Mucosa of rectum (tissue), 2 donors: ENCODE data around the gene CNP.
A peak's percentile ranks its signal among the peaks of the same experiment; 100 is the strongest.

Experiments used
- H3K27ac ChIP-seq, 2 donors: one replicate each; pipeline ENCODE4 v1.7.0; 2013; ENCODE audit warnings: inconsistent platforms in 2 of 2, low read depth in 2 of 2, low read length in 2 of 2
- H3K27me3 ChIP-seq, 2 donors: one replicate each; pipeline ENCODE4 v1.7.0; 2013; ENCODE audit warnings: low read length in 2 of 2; ENCODE audit not compliant: control insufficient read depth in 2 of 2, insufficient read depth in 2 of 2
- H3K36me3 ChIP-seq, 2 donors: one replicate each; pipeline ENCODE4 v1.7.0; 2013; ENCODE audit warnings: low read length in 2 of 2; ENCODE audit not compliant: control insufficient read depth in 2 of 2, insufficient read depth in 2 of 2
- H3K4me1 ChIP-seq, 2 donors: one replicate each; pipeline ENCODE4 v1.7.0; 2013; ENCODE audit warnings: low read length in 2 of 2, mild to moderate bottlenecking in 1 of 2; ENCODE audit not compliant: control insufficient read depth in 2 of 2, insufficient read depth in 2 of 2
- H3K4me3 ChIP-seq, 2 donors: one replicate each; pipeline ENCODE4 v1.7.0; 2013; ENCODE audit warnings: low read length in 2 of 2
- H3K9ac ChIP-seq, 2 donors: one replicate each; pipeline ENCODE4 v1.7.0; 2013; ENCODE audit warnings: low read length in 2 of 2, low read depth in 1 of 2, mild to moderate bottlenecking in 1 of 2
- H3K9me3 ChIP-seq, 2 donors: one replicate each; pipeline ENCODE4 v1.7.0; 2013; ENCODE audit warnings: low read length in 2 of 2; ENCODE audit not compliant: control insufficient read depth in 2 of 2
- donor health status: healthy.
- donor health status: Normal muscosa, but diverticular disease.

The CNP gene

DNA sequence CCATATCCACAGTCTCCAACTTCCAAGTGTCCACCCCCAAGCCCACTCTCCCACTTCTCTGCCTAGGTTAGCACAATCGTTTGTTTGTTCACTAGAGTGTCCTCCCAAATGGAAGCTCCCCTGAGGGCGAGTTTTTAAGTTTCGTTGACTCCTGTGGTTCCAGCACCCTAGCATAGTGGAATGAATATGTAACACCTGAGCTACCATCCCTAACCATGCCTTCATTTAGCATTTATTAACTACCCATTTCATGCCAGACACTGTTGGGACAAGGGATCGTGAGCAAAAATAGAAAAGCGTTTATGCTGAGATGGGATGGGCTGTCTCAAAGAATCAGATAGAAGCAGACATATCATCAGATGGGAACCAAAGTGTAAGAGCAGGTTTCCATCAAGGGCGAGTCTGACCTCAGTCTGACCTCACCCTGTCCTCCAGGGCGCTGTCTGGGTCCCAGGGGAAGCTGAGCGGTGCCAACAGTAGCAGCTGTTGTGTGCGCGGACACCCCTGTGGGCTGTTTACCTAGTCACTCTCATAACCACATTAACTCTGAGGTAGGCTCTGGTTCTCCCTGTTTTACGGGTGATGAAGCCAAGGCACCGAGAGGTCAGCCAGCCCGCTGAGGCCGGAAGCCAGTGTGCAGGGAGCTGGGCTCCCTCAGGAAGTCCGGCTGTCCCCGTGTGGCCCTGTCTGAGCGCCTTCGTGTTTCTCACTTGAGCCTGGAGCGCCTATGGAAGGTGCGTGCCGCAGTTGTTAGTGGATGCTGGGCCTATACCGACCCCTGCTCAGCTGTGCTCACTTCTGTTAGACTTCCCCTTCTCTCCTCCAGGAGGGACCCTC is 6.2 kb downstream of the CNP start:
- H3K4me1 ChIP-seq: peaks cover 6% of the 10 kb centered on the region in 2 donors
- peaks cover 66 to 77% of the 10 kb centered on the region in 2 donors for H3K36me3 ChIP-seq
- H3K27me3 ChIP-seq: no peaks in the 10 kb centered on the region
- H3K9ac ChIP-seq: no peak overlapping the region
- no peaks in the 10 kb centered on the region for H3K9me3 ChIP-seq
- H3K27ac ChIP-seq: no peak overlapping the region
- no peak overlapping the region for H3K4me3 ChIP-seq

DNA sequence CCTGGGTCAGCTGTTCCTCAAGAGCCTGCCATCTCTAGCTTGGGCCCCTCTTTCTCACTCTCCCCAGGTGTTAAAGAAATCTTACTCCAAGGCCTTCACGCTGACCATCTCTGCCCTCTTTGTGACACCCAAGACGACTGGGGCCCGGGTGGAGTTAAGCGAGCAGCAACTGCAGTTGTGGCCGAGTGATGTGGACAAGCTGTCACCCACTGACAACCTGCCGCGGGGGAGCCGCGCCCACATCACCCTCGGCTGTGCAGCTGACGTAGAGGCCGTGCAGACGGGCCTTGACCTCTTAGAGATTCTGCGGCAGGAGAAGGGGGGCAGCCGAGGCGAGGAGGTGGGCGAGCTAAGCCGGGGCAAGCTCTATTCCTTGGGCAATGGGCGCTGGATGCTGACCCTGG is 6.8 kb downstream of the CNP start:
- H3K4me3 ChIP-seq: no peak overlapping the region

DNA sequence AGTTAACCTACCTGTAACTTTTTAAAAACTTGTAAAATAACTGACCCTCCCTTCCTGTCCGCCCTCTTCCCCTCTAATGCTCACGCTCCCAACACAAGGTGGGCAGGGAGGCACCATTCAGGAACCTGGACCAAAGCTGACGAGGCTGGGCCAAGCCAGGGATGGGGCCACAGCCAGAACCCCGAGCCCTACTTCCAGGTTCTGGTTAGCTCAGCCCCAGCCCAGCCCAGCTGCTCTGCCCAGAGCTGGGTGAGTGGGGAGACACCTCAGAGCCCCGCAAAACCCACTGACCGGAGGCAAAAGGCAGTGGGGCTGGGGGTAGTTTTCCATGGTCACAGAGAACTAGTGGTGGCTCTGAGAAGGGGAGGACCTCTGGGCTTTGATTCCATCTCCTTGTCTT is 7.4 kb downstream of the CNP start:
- Histone ChIP-seq H3K27ac (no peak overlapping the region), H3K9ac (no peak overlapping the region), H3K4me1 (peaks cover 8 to 11% of the 10 kb centered on the region in 2 donors), H3K27me3 (no peaks in the 10 kb centered on the region), H3K4me3 (no peak overlapping the region), H3K9me3 (no peaks in the 10 kb centered on the region), H3K36me3 (peaks cover 65 to 76% of the 10 kb centered on the region in 2 donors)

More for the DNA sequence above, 6.8 kb downstream of the CNP start:
- Histone ChIP-seq H3K27ac (peak overlapping the region in 1 of 2 donors; percentile 16), H3K9me3 (no peaks in the 10 kb centered on the region), H3K4me1 (peaks cover 8 to 11% of the 10 kb centered on the region in 2 donors), H3K27me3 (no peaks in the 10 kb centered on the region), H3K36me3 (peaks cover 70 to 80% of the 10 kb centered on the region in 2 donors), H3K9ac (no peak overlapping the region)

DNA sequence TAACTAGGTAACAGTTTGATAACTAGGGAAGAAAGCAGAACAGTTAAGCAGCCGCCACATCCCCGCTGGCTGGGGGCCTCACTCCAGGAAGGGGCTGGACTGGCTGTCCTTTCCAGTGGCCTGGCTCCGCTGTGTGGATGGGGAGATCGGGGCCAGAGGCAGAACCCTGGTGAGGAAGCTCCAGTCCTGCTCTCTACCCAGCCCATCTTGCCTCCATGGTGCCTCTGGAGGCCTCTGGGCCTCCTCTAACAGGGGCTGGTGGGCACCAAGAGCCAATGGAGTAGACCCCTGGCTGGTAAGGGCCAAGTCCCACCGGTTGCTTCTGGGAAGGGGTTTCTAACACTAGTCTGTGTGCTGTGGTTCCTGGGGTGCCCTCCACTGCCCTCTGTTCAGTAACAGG is 8.1 kb downstream of the CNP start:
- no peaks in the 10 kb centered on the region for H3K9me3 ChIP-seq
- H3K9ac ChIP-seq: no peak overlapping the region
- peaks cover 65 to 74% of the 10 kb centered on the region in 2 donors for H3K36me3 ChIP-seq
- H3K4me1 ChIP-seq: peaks cover 8 to 11% of the 10 kb centered on the region in 2 donors
- no peak overlapping the region for H3K27ac ChIP-seq
- H3K4me3 ChIP-seq: no peak overlapping the region
- H3K27me3 ChIP-seq: no peaks in the 10 kb centered on the region

DNA sequence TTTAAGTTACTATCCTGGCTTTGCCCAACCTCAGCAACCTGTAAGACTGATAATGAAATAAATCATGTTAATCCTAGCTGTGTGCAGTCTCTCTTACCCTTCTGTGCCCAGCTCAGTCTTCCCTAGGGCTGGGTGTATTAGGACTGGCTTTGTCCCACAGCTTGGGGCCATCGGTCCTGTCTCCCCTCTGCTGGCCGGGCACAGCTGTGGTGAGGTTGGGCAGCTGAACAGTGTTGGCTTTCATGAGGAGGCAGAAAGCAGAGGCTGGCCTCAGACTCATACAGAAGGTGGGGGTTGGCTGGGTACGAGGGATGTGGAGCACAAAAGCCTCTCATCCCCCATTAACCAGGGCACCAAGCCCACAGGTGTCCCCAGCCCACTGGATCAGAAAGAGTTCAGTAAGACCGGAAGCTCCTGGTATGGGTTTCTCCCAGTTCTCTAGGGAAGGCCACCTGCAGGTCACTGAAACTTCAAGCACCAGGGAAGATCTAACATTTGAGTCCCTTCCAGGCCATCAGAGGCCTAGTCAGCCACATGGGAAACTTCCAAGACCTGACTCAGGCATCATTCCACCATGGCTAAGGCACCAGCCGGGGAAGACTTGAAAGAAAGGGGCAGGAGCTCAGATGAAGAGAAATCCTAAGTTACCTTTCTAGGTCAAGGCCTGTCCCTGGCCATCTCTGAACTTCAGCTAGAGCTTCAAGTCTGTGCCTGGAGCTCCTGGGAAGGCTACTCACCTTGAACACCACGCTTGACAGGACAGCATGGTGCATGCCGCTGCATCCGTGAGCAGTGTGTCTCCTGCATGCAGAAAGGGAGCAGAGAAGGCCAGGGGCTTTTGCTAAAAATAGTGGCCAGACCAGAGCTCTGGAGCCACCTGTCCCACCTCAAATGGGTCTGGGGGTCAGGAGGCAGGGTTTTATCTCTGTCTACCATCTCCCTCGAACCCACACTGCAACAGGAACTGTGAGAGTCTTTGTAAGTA is 8.8 kb downstream of the CNP start:
- Histone ChIP-seq H3K36me3 (peaks cover 68 to 76% of the 10 kb centered on the region in 2 donors), H3K27ac (no peak overlapping the region)

DNA sequence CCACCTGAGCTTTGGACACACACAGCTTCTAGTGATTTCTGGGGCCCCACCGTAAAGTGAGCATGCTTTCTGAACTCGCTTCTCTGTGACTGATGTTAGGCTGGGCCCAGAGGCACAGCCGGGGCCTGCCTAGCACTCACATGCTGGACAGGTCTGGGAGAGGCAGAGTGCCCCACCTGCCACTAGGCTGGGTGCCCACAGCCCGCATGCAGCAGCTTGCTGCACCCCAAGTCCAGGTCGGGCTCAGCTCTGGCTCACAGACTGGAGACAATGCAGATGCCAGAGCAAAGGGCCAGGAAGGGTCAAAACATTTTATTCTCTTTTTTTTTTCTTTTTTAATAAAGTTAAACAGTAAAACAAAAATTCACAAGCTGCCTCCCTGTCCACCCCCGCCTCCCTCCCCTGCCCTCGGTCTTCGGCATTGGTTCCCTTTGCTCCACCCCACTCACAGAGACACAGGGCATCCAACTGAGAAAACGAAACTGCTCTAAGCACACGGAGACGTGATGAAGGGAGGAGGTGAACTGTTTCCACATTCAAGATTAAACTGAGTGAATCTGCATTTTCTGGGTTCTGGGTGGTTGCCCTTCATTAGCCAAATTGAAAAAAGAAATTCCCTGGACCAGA is 9.7 kb downstream of the CNP start:
- H3K36me3 ChIP-seq: peaks cover 70 to 74% of the 10 kb centered on the region in 2 donors
- no peak overlapping the region for H3K4me3 ChIP-seq
- H3K27me3 ChIP-seq: no peaks in the 10 kb centered on the region
- no peak overlapping the region for H3K27ac ChIP-seq
- H3K9me3 ChIP-seq: no peaks in the 10 kb centered on the region
- H3K4me1 ChIP-seq: peaks cover 8 to 11% of the 10 kb centered on the region in 2 donors
- no peak overlapping the region for H3K9ac ChIP-seq

More for the DNA sequence above, 8.8 kb downstream of the CNP start:
- Histone ChIP-seq H3K4me3 (no peak overlapping the region), H3K9ac (no peak overlapping the region), H3K4me1 (peaks cover 8 to 11% of the 10 kb centered on the region in 2 donors), H3K9me3 (no peaks in the 10 kb centered on the region), H3K27me3 (no peaks in the 10 kb centered on the region)

DNA sequence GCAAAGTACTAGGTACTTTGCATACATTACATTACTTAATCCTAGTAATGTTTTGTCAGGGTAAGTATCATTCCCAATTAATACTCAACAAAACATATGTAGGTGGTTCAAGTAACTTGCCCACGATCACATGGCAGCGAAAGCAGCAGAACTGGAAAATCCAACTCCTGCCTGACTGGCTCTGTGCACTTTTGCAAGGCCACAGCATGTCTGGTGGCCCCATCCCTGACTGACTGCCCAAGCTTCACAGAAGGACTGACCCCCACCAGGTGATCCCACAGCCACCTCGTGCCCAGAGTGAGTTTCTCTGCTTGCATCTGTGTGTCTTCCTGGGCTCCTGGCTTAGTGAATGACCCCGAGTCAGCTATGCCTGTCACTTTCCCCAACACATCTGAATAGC is 11.4 kb downstream of the CNP start:
- peaks cover 68 to 73% of the 10 kb centered on the region in 2 donors for H3K36me3 ChIP-seq
- H3K4me1 ChIP-seq: peaks cover 8 to 11% of the 10 kb centered on the region in 2 donors
- no peak overlapping the region for H3K27ac ChIP-seq
- H3K27me3 ChIP-seq: no peaks in the 10 kb centered on the region
- no peaks in the 10 kb centered on the region for H3K9me3 ChIP-seq
- no peak overlapping the region for H3K9ac ChIP-seq
- H3K4me3 ChIP-seq: no peak overlapping the region

DNA sequence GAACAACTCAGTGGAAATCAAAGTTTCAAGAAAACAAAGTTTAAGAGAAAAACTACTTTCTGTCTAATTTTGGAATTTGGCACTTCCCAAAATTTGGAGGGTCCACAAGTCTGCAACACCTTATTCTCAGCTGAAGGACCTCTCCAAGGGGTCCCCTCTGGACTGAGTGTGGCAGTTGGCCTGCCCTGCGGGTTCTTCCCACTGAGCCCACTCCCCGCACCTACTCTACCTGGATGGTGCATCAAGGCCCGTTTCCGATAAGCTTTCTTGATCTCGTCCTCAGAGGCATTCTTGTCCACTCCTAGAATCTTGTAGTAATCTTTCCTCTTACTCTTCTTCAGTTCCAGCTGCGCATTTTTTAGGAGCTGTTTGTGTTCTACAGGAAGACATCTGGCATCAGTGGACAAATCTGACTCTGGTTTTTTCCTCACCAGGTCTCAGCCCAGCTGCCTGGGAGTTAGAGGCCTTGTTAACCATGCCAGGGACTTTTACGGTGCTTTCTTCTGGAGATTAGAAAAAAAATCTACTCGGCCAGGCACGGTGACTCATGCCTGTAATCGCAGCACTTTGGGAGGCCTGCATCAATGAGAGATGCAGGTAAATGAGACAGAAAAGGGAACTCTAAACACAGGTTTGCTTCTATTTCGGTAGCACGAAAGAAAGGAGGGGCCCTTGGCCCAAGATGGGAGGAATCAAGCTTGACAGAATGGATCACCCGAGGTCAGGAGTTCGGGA is 15.6 kb downstream of the CNP start:
- no peak overlapping the region for H3K4me3 ChIP-seq
- peaks cover 52 to 60% of the 10 kb centered on the region in 2 donors for H3K36me3 ChIP-seq
- H3K27ac ChIP-seq: no peak overlapping the region
- no peak overlapping the region for H3K9ac ChIP-seq
- peaks cover 5 to 11% of the 10 kb centered on the region in 2 donors for H3K4me1 ChIP-seq
- no peaks in the 10 kb centered on the region for H3K9me3 ChIP-seq
- H3K27me3 ChIP-seq: no peaks in the 10 kb centered on the region

DNA sequence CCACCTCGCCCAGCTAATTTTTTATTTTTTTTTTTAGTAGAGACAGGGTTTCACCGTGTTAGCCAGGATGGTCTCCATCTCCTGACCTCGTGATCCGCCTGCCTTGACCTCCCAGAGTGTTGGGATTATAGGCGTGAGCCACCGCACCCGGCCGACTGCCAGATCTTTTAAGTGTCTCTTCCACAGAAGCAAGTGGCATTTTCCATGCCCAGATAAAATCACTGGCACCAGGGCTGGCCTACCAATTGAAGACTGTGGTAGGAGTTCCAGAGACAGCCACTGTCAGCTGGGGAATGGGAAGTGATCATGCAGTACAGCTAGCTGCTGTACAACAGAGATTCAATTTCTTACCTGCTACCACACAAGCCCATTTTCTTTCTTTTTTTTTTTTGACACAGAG is 17.9 kb downstream of the CNP start:
- Histone ChIP-seq H3K27ac (no peak overlapping the region), H3K9me3 (no peaks in the 10 kb centered on the region), H3K27me3 (no peaks in the 10 kb centered on the region), H3K4me3 (no peak overlapping the region), H3K36me3 (peaks cover 64 to 68% of the 10 kb centered on the region in 2 donors), H3K4me1 (peaks cover 0 to 7% of the 10 kb centered on the region in 2 donors), H3K9ac (no peak overlapping the region)
